ENCODE data around the gene ARHGAP27. TPM values are rescaled to one million over a fixed set of nuclear protein-coding genes. Genes with fewer than 3 reads are reported as not detected.

Gene ARHGAP27
- total RNA-seq, 1 donor from 2014 or later = 73.8 TPM

DNA sequence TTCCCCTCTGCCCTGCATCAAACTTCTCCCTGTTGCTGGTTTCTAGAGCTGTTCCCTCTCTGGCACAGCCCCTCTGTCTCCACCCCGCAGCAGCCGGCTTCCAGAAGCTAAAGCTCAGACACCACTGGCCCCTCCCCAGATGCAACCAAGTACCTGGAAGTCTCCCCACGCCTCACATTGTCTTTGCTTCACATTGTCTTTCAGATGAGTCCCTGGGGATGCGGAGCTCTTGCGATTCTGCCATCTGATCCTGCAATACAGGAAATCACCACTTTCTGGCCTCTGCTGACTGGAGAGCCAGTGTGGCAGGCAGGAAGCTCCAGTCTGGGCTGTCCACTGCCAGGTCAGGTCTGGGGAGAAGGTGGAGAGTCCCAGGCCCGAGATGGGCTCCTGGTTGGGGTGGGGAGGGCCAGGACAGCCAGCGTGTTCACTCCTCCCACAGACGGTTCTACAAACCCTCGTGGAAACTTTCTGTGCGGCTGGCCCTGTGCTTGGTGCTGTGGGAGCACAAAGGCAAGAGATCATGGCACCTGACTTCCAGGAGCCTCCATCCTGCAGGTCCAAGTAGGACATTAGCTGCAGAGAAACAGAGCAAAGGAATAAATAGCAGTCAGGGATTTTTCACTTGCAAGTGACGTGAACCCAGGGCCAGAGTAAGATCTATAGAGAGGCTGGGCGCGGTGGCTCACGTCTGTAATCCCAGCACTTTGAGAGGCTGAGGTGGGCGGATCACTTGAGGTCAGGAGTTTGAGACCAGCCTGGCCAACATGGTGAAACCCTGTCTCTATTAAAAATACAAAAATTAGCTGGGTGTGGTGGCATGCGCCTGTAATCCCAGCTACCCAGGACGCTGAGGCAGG, 67.9 kb downstream of the ARHGAP27 start:
- H3K4me3 ChIP-seq = no peak overlapping the region
- H3K9me3 ChIP-seq = no peaks in the 10 kb centered on the region
- DNase-seq (peak; percentile 35), ATAC-seq (peak; percentile 19)
- TF ChIP-seq, protein P1, sequence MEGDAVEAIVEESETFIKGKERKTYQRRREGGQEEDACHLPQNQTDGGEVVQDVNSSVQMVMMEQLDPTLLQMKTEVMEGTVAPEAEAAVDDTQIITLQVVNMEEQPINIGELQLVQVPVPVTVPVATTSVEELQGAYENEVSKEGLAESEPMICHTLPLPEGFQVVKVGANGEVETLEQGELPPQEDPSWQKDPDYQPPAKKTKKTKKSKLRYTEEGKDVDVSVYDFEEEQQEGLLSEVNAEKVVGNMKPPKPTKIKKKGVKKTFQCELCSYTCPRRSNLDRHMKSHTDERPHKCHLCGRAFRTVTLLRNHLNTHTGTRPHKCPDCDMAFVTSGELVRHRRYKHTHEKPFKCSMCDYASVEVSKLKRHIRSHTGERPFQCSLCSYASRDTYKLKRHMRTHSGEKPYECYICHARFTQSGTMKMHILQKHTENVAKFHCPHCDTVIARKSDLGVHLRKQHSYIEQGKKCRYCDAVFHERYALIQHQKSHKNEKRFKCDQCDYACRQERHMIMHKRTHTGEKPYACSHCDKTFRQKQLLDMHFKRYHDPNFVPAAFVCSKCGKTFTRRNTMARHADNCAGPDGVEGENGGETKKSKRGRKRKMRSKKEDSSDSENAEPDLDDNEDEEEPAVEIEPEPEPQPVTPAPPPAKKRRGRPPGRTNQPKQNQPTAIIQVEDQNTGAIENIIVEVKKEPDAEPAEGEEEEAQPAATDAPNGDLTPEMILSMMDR (IDR thresholded peaks at IDR 0.05) = no peak
- no peaks in the 10 kb centered on the region for H3K27me3 ChIP-seq
- no peaks in the 10 kb centered on the region for H3K36me3 ChIP-seq
- H3K4me1 ChIP-seq = no peaks in the 10 kb centered on the region
- H3K27ac ChIP-seq = no peak overlapping the region
- intact Hi-C loops (cut with DNase I) = no loop called here

- H3K4me3 ChIP-seq = no peak overlapping the region
- H3K27ac ChIP-seq = no peak overlapping the region
- TF ChIP-seq, protein P1 (IDR thresholded peaks at IDR 0.05) = no peak
- H3K36me3 ChIP-seq = no peaks in the 10 kb centered on the region
- H3K4me1 ChIP-seq = no peaks in the 10 kb centered on the region
- H3K9me3 ChIP-seq = no peaks in the 10 kb centered on the region
- no peaks in the 10 kb centered on the region for H3K27me3 ChIP-seq
- intact Hi-C loops (cut with DNase I) = no loop called here
- ATAC-seq (no peak), DNase-seq (peak; percentile 15)
These were observed 69.2 kb downstream of the ARHGAP27 start for GRCh38 chr17:45363498-45363897.

- Histone ChIP-seq H3K36me3 (no peaks in the 10 kb centered on the region), H3K4me3 (no peak overlapping the region), H3K4me1 (no peaks in the 10 kb centered on the region), H3K27me3 (no peaks in the 10 kb centered on the region), H3K27ac (no peak overlapping the region), H3K9me3 (no peaks in the 10 kb centered on the region)
- TF ChIP-seq, protein P1 (IDR thresholded peaks at IDR 0.05) = no peak
- intact Hi-C loops (cut with DNase I) = no loop called here
- DNase-seq (peak; percentile 44), ATAC-seq (no peak)
These were observed 70.7 kb downstream of the ARHGAP27 start for GRCh38 chr17:45361976-45362375.

DNA sequence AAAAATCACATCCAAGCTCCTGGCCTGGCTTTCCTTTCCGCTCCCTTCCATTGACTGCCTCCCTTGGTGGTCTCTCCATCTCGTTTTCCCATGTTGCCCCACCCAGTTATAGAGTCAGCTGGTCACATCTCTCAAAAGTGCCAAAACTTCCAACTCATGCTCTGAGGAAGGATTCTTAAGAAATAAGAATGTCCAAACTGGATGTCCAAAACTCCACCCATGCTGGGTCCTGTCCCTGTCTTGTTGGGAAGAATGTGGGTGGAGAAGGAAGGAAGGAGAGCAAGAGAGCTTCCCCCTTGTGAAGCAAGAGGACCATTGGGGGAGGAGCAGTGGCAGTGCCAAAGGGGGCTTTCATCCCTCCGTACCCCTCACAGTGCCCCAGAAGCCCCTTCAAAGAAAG, 71.2 kb downstream of the ARHGAP27 start:
- no peaks in the 10 kb centered on the region for H3K4me1 ChIP-seq
- no peak overlapping the region for H3K4me3 ChIP-seq
- intact Hi-C loops (cut with DNase I) = no loop called here
- no peak for DNase-seq
- H3K27ac ChIP-seq = no peak overlapping the region
- ATAC-seq = no peak
- H3K27me3 ChIP-seq = no peaks in the 10 kb centered on the region
- no peaks in the 10 kb centered on the region for H3K9me3 ChIP-seq
- H3K36me3 ChIP-seq = no peaks in the 10 kb centered on the region
- TF ChIP-seq, protein P1 (IDR thresholded peaks at IDR 0.05) = no peak

- intact Hi-C loops (cut with DNase I) = no loop called here
- TF ChIP-seq, protein P1 (IDR thresholded peaks at IDR 0.05) = no peak
- ATAC-seq = no peak
These were observed 75.2 kb downstream of the ARHGAP27 start for GRCh38 chr17:45357364-45357997.

More at GRCh38 chr17:45357364-45357997, 75.2 kb downstream of the ARHGAP27 start:
- DNase-seq = no peak
- Histone ChIP-seq H3K9me3 (no peaks in the 10 kb centered on the region), H3K27me3 (no peaks in the 10 kb centered on the region), H3K36me3 (no peaks in the 10 kb centered on the region), H3K4me1 (no peaks in the 10 kb centered on the region), H3K27ac (no peak overlapping the region), H3K4me3 (no peak overlapping the region)
